Muscle of leg (tissue), 11 donors: Measurements from ENCODE around the gene TLR2. TPM values are rescaled to one million over a fixed set of nuclear protein-coding genes. Genes with fewer than 3 reads are reported as not detected.

Experiments used
- DNase-seq: peaks from one replicate; pipeline ENCODE4 v3.0.0; 2013
- H3K27ac ChIP-seq: one replicate; pipeline ENCODE4 v1.5.1; 2013; ENCODE audit warnings: mild to moderate bottlenecking, low read length, control low read depth
- H3K27me3 ChIP-seq: one replicate; pipeline ENCODE4 v1.6.1; 2013; ENCODE audit warnings: low read length; ENCODE audit not compliant: control insufficient read depth, insufficient read depth
- H3K36me3 ChIP-seq: one replicate; pipeline ENCODE4 v1.6.1; 2013; ENCODE audit warnings: low read length; ENCODE audit not compliant: control insufficient read depth, insufficient read depth
- H3K4me1 ChIP-seq: one replicate; pipeline ENCODE4 v1.6.1; 2013; ENCODE audit warnings: low read length; ENCODE audit not compliant: control insufficient read depth, insufficient read depth
- H3K4me3 ChIP-seq: one replicate; pipeline ENCODE4 v1.5.1; 2013; ENCODE audit warnings: low read length, control low read depth
- H3K9me3 ChIP-seq: replicated peaks from 2 replicates; pipeline ENCODE4 v1.6.1; 2013; ENCODE audit warnings: low read depth, low read length; ENCODE audit not compliant: control insufficient read depth
- WGBS: methylation state at CpG from one replicate; pipeline ENCODE4 v1.1.5; 2013; ENCODE audit warnings: missing lambda C conversion rate; ENCODE audit not compliant: insufficient coverage; 5-methylcytosine and 5-hydroxymethylcytosine counted together
- polyA plus RNA-seq, 8 donors: library from polyadenylated mRNA; unstranded; fragments of 120-200 nt; gene quantifications; one replicate each; pipeline versions ENCODE4 v1.2.1 to v1.2.3, GENCODE V29; 2013; ENCODE audit warnings: inconsistent platforms in 1 of 8, low replicate concordance in 1 of 8; ENCODE audit not compliant: insufficient read length in 8 of 8, insufficient read depth in 1 of 8
- total RNA-seq: library from RNA; stranded (reverse); fragments of 120-200 nt; gene quantifications from one replicate; pipeline ENCODE4 v1.2.4, GENCODE V29; 2013

The TLR2 gene
- total and polyA plus RNA-seq, 9 donors = 1.5 to 3.6 (median 2.5) TPM

GRCh38 chr4:153643406-153644383 lies 40.4 kb upstream of the TLR2 start:
- peak; percentile 58 for DNase-seq
- Histone ChIP-seq H3K36me3 (no peaks in the 10 kb centered on the region), H3K9me3 (peaks cover 3% of the 10 kb centered on the region), H3K4me1 (peaks cover 4% of the 10 kb centered on the region), H3K27ac (no peak overlapping the region), H3K27me3 (no peaks in the 10 kb centered on the region), H3K4me3 (no peak overlapping the region)
- WGBS = 88% methylated on average over 6 of the region's 9 CpGs

- H3K4me1 ChIP-seq = no peaks in the 10 kb centered on the region
- H3K36me3 ChIP-seq = no peaks in the 10 kb centered on the region
- no peak overlapping the region for H3K27ac ChIP-seq
- H3K27me3 ChIP-seq = no peaks in the 10 kb centered on the region
- no CpG with 5 or more reads among the region's 1 CpG for WGBS
- no peak for DNase-seq
- peaks cover 3% of the 10 kb centered on the region for H3K9me3 ChIP-seq
- H3K4me3 ChIP-seq = no peak overlapping the region
Observed at GRCh38 chr4:153645183-153645582, 38.9 kb upstream of the TLR2 start.

- H3K36me3 ChIP-seq = no peaks in the 10 kb centered on the region
- peaks cover 2% of the 10 kb centered on the region for H3K4me1 ChIP-seq
- DNase-seq = no peak
- no peak overlapping the region for H3K27ac ChIP-seq
- H3K9me3 ChIP-seq = peaks cover 3% of the 10 kb centered on the region
- no peaks in the 10 kb centered on the region for H3K27me3 ChIP-seq
- no CpG with 5 or more reads among the region's 1 CpG for WGBS
- no peak overlapping the region for H3K4me3 ChIP-seq
Observed at GRCh38 chr4:153646261-153646660, 37.8 kb upstream of the TLR2 start.

GRCh38 chr4:153646978-153647377 lies 37.1 kb upstream of the TLR2 start:
- peaks cover 2% of the 10 kb centered on the region for H3K4me1 ChIP-seq
- H3K4me3 ChIP-seq = no peak overlapping the region
- H3K9me3 ChIP-seq = peaks cover 3% of the 10 kb centered on the region
- H3K27me3 ChIP-seq = no peaks in the 10 kb centered on the region
- H3K36me3 ChIP-seq = no peaks in the 10 kb centered on the region
- H3K27ac ChIP-seq = no peak overlapping the region
- no CpG with 5 or more reads among the region's 1 CpG for WGBS
- no peak for DNase-seq

GRCh38 chr4:153647975-153648374 lies 36.1 kb upstream of the TLR2 start:
- H3K4me1 ChIP-seq = peaks cover 2% of the 10 kb centered on the region
- H3K4me3 ChIP-seq = no peak overlapping the region
- peaks cover 3% of the 10 kb centered on the region for H3K9me3 ChIP-seq
- H3K36me3 ChIP-seq = no peaks in the 10 kb centered on the region
- no peaks in the 10 kb centered on the region for H3K27me3 ChIP-seq
- WGBS = 69% methylated on average over 4 of the region's 4 CpGs
- H3K27ac ChIP-seq = no peak overlapping the region
- no peak for DNase-seq

- Histone ChIP-seq H3K27me3 (no peaks in the 10 kb centered on the region), H3K4me1 (peaks cover 2% of the 10 kb centered on the region), H3K9me3 (peaks cover 3% of the 10 kb centered on the region), H3K36me3 (no peaks in the 10 kb centered on the region), H3K27ac (no peak overlapping the region), H3K4me3 (no peak overlapping the region)
- WGBS = no CpG with 5 or more reads among the region's 6 CpGs
- peak; percentile 19 for DNase-seq
Observed at GRCh38 chr4:153649572-153649991, 34.5 kb upstream of the TLR2 start.

- H3K9me3 ChIP-seq = no peaks in the 10 kb centered on the region
- peaks cover 2% of the 10 kb centered on the region for H3K4me1 ChIP-seq
- H3K36me3 ChIP-seq = no peaks in the 10 kb centered on the region
- peak overlapping the region; percentile 32 for H3K27ac ChIP-seq
- DNase-seq = no peak
- WGBS = no CpG with 5 or more reads among the region's 3 CpGs
- no peak overlapping the region for H3K4me3 ChIP-seq
- H3K27me3 ChIP-seq = no peaks in the 10 kb centered on the region
Observed at GRCh38 chr4:153651116-153651515, 33.0 kb upstream of the TLR2 start.

- WGBS = 72% methylated on average over 2 of the region's 5 CpGs
- Histone ChIP-seq H3K27me3 (no peaks in the 10 kb centered on the region), H3K4me3 (no peak overlapping the region), H3K9me3 (no peaks in the 10 kb centered on the region), H3K36me3 (no peaks in the 10 kb centered on the region), H3K4me1 (peaks cover 2% of the 10 kb centered on the region), H3K27ac (peak overlapping the region; percentile 76)
- peak; percentile 64 for DNase-seq
Observed at GRCh38 chr4:153651587-153651986, 32.5 kb upstream of the TLR2 start.

GRCh38 chr4:153652051-153652784 lies 31.9 kb upstream of the TLR2 start:
- Histone ChIP-seq H3K27me3 (no peaks in the 10 kb centered on the region), H3K36me3 (no peaks in the 10 kb centered on the region), H3K9me3 (no peaks in the 10 kb centered on the region), H3K4me3 (no peak overlapping the region), H3K27ac (peak overlapping the region; percentile 76), H3K4me1 (peaks cover 2% of the 10 kb centered on the region)
- 74% methylated on average over 5 of the region's 11 CpGs for WGBS
- peak; percentile 66 for DNase-seq

GRCh38 chr4:153655002-153655541 lies 29.0 kb upstream of the TLR2 start:
- Histone ChIP-seq H3K9me3 (no peaks in the 10 kb centered on the region), H3K27me3 (no peaks in the 10 kb centered on the region), H3K4me1 (peaks cover 2% of the 10 kb centered on the region), H3K27ac (no peak overlapping the region), H3K36me3 (no peaks in the 10 kb centered on the region), H3K4me3 (no peak overlapping the region)
- WGBS = 64% methylated on average over 3 of the region's 4 CpGs
- DNase-seq = no peak
